HG02943 (cell line): ENCODE data around the gene SEMG2.

Experiments used
- ATAC-seq: cut with Tn5 transposase; IDR thresholded peaks from one replicate; pipeline ENCODE4 v1.9.1; 2021; ENCODE audit warnings: mild to moderate bottlenecking, low read depth, moderate library complexity; ENCODE audit not compliant: unreplicated experiment

The SEMG2 gene

GRCh38 chr20:45221076-45221475 lies at the start of gene SEMG2:
SEMG2 (plus strand) TSS chr20:45221373; CDS start chr20:45221390, 17 bp downstream.
- ATAC-seq, result no peak

- no peak for ATAC-seq
Measured at GRCh38 chr20:45173522-45173921, 47.7 kb upstream of the SEMG2 start.

- ATAC-seq, result no peak
Measured at GRCh38 chr20:45174434-45175364, 46.5 kb upstream of the SEMG2 start, which contains the start of gene PI3. PI3 (plus strand) TSS chr20:45174902; CDS start chr20:45174923, 21 bp downstream.

GRCh38 chr20:45176526-45177267 lies 44.5 kb upstream of the SEMG2 start:
- ATAC-seq, result no peak

GRCh38 chr20:45179166-45179565 lies 42.0 kb upstream of the SEMG2 start:
- no peak for ATAC-seq

GRCh38 chr20:45181639-45182038 lies 39.5 kb upstream of the SEMG2 start:
- ATAC-seq, result no peak

- no peak for ATAC-seq
Measured at GRCh38 chr20:45183084-45183483, 38.1 kb upstream of the SEMG2 start.

GRCh38 chr20:45187693-45188092 lies 33.5 kb upstream of the SEMG2 start:
- no peak for ATAC-seq

- ATAC-seq, result no peak
Measured at GRCh38 chr20:45189067-45189609, 32.0 kb upstream of the SEMG2 start.

- ATAC-seq, result no peak
Measured at GRCh38 chr20:45189861-45190260, 31.3 kb upstream of the SEMG2 start.

GRCh38 chr20:45191926-45192325 lies 29.2 kb upstream of the SEMG2 start:
- ATAC-seq, result no peak

GRCh38 chr20:45193331-45193730 lies 27.8 kb upstream of the SEMG2 start:
- no peak for ATAC-seq

GRCh38 chr20:45206725-45207124 lies 14.4 kb upstream of the SEMG2 start, which contains the start of gene SEMG1:
SEMG1 (plus strand) TSS chr20:45207033; CDS start chr20:45207054, 21 bp downstream.
- ATAC-seq, result no peak

GRCh38 chr20:45209924-45210323 lies 11.2 kb upstream of the SEMG2 start:
- ATAC-seq, result no peak

GRCh38 chr20:45211569-45212474 lies 9.4 kb upstream of the SEMG2 start:
- no peak for ATAC-seq

GRCh38 chr20:45212836-45213235 lies 8.3 kb upstream of the SEMG2 start:
- ATAC-seq, result no peak

- ATAC-seq, result no peak
Measured at GRCh38 chr20:45218124-45218523, 3.0 kb upstream of the SEMG2 start.

- no peak for ATAC-seq
Measured at GRCh38 chr20:45218636-45219035, 2.5 kb upstream of the SEMG2 start.

GRCh38 chr20:45223136-45223535 lies 2.0 kb downstream of the SEMG2 start:
- ATAC-seq, result no peak

GRCh38 chr20:45226287-45226686 lies 5.1 kb downstream of the SEMG2 start:
- no peak for ATAC-seq
